GM19328 (cell line): ENCODE measurements around the gene INPP5J.
"Not testable (repeated sequence)": the region's sequence is repeated elsewhere in the genome, so short reads cannot be mapped to it uniquely, and the experiment has no call there.

ENCODE experiments used
- ATAC-seq: cut with Tn5 transposase; IDR thresholded peaks from one replicate; pipeline ENCODE4 v1.9.1; 2021; ENCODE audit warnings: mild to moderate bottlenecking, moderate library complexity; ENCODE audit not compliant: unreplicated experiment

INPP5J gene

GRCh38 chr22:31100762-31101525 is 21.8 kb upstream of the INPP5J start:
- ATAC-seq, result no peak

DNA sequence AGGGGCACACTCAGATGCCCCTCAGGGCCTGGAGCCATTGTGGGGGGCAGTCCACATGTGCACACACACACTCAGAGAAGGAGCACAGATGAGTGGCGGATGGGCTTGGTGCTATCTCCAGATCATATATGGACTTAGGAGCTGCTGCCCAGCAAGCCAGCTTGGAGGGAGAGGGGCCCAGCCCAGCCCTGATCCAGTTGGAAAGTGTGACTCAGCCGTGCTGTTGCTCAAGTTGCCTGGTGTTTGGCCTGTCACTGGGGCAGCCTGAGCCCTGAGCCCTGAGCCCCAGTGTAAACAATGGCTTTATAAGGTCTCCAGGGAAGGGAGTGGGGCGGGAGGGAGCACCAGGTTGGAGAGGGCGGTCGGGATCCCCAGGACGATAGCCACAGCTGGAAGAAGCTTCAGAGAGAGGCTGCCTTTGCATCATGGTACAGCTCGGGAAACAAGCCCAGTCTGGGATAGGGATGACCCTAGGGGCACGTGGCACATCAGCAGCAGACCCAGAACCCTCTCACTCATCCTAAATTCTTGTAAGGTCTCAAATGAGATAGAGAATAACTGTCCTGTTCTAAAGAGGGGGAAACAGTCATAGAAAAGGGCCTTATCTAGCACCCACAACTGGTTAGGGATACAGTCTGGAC is 20.2 kb upstream of the INPP5J start:
- no peak for ATAC-seq

GRCh38 chr22:31103111-31103510 is 19.7 kb upstream of the INPP5J start:
- no peak for ATAC-seq

DNA sequence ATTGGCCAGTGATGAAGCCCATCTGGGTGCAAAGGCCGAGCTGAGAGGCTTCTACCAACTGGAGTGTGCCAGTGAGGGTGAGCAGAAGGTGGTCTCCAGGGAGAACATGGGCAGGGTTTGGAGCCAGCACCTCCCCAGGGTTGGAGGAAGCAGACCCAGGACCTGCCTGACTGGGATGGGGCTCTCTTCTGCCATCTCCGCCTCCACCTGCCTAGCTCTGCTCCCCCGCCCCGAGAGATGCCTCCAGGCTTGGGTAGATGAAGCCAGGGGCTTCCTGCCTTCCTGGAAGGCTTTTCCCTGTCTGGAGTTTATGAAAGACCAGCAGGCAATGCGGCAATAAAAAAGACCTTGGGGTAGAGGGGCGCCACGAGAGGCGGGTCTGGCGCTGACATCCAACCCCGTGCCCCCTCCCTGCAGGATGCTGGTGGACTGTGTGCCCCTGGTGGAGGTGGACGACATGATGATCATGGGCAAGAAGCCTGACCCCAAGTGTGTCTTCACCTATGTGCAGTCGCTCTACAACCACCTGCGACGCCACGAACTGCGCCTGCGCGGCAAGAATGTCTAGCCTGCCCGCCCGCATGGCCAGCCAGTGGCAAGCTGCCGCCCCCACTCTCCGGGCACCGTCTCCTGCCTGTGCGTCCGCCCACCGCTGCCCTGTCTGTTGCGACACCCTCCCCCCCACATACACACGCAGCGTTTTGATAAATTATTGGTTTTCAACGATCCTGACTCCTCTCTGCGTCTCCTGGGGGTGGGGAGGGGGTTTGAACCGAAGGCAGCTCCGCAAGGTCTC is 18.7 kb upstream of the INPP5J start:
- ATAC-seq, result no peak

GRCh38 chr22:31104869-31105268 is 17.9 kb upstream of the INPP5J start:
- no peak for ATAC-seq

GRCh38 chr22:31105282-31105929 is 17.4 kb upstream of the INPP5J start:
- no peak for ATAC-seq

DNA sequence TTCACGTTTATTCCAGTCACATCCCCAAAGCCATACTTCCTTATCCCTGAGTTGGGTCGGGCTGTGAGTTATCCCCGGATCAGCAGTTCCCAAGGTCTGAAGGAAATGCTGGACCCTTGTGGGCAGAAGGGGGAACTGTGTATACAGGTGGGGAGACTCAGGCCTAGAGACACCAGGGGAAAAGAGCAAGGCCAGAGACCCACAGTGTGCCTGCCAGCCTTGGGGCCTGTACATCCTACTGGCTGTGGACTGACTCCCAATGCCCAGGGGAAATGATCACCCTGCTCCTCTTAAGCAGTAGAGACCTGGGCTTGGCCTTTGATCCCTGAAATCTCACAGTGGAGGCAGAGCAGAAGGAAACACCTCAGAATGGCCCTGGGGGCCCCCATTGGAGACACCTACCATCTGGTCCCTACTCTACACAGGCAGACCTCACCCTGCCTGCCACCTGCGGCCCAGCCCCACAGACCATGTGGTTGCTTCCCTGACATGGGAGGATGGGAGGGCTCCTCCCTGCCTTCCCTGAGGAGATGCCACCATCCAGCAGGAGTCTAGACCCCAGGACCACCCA is 16.7 kb upstream of the INPP5J start:
- no peak for ATAC-seq

DNA sequence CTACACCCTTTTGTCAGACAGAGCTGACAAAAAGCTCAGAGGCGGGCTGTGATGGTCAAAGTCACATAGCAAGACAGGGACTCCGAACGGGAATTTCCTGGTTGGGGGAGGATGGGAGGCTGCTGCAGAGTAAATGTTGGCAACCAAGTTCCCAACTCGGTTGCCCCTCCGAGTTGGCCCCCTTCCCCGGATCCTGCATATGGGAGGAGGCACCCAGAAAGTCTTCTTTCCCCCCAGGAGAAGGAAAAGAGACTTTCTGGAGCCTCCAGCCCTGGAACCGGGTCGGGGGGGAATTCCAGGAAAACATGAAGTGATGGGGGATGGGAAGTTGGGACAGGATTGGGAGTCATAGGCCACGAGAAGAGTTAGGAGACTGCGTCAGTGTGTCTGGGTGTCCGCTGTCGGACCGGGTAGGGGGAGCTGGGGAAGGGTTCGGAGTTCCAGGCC is 16.0 kb upstream of the INPP5J start:
- no peak for ATAC-seq

- peak; percentile 89 for ATAC-seq
Measured at GRCh38 chr22:31107178-31107893, 15.4 kb upstream of the INPP5J start, which contains the start of gene SELENOM. Gene SELENOM, minus strand, starts transcription at chr22:31107568. Its CDS starts 63 bp downstream, at chr22:31107505.

- ATAC-seq, result no peak
Measured at GRCh38 chr22:31107894-31108218, 14.9 kb upstream of the INPP5J start.

- ATAC-seq, result not testable (repeated sequence)
Measured at GRCh38 chr22:31112547-31113091, 10.1 kb upstream of the INPP5J start.

DNA sequence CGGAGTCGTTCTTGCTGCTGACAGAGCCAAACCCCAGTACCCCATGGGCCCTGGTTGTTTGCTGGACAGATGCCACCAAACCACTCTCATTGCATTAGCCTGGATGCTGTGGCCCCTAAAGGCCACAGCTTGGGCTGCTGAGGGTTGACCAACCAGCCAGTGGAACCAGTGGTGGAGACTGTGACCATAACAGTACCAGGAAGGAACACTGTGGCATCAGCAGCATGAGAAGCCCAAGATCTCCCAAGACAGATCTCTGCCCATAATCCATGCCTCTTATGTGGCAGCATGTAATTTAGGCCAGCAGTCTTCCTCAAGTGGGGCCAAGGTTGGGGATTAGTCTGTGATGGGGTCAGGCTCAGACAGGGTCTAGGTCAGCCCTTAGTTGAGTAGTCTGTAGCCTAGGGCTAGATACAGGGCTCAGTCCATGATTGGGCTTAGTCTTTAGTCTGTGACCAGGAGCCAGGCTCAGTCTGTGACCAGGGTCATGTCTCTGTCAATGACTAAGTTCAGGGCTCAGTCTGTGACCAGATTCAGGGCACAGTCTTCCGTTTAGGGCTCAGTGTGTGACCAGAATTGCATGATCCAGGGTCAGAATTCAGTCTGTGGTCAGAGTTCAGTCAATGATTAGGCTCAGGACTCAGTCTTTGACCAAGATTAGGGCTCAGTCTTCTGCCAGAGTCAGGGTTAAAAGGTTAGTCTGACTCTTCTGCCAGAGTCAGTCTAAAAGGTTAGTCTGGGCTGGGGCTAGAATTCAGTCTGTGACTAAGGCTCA is 4.5 kb upstream of the INPP5J start:
- no peak for ATAC-seq

GRCh38 chr22:31119026-31119717 is 3.6 kb upstream of the INPP5J start:
- ATAC-seq, result no peak

DNA sequence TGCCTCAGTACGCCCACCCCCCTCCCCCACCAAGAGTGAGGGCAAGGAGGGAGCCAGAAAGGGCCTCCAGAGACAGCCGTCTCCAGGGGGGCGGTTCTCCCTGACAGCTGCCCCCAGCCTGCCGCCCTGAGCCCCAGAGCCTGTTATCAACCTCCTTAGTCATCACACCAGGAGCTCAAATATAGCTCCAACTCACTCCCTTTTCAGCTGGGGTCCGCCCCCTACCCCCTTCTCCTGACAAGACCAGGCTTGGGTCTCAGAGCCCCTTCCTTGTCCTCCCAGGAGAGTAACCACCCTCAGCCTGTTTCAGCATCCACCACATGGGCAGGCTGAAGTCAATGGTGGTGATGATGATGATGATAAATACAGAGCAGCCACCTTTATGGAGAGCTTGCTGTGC is 2.5 kb upstream of the INPP5J start:
- ATAC-seq, result no peak

DNA sequence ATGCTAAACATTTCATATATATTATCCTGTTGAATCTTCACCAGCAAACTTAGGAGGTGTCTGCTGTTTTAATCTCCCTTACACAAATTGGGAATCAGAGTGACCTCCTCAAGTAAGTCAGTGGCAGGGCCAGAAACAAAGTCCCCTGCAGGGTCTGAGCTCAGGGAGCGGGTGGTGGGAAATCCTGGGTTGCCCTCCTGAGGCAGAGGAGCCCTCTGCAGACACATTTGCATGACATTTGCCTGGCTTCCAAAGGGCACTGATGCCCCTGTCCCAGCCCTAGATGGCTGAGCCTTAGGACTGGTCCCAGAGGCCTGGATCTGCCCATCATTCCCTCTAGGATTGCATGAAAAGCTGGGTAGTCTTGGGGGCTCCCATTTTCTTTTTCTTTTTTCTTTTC is 2.1 kb upstream of the INPP5J start:
- no peak for ATAC-seq

DNA sequence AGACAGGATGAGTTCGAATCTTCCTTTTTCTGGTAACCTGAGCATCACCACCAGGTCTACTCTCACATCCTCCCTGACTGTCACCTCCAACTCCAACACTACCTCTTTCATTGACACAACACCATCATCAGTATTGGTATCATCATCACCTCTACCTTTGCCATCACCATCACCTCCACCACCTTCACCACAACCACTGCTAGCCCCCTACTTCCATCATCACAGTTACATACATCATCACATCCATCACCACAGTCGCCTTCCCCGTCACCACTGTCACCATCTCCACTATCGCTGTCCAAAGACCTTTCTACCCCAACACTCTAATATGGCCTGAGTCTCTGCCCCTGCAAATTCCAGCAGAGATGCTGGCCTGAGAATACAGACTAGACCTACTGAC is 1.4 kb upstream of the INPP5J start:
- ATAC-seq, result no peak

DNA sequence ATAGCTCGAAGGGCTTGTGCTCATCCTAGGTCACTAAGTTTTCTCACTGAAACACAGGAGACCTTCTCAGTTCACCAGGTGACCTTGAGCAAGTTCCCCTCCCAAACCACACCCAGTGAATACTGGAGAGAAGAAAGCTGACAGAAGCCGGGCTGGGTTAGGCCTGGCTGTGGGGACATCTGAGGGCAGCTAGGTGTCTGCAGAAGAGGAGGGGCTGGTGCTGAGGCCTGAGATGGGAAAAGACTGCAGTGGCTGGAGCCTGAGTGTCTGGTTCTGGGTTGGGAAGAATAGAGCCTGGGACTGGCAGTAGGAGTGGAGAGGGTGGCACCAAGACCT is 602 bp upstream of the INPP5J start:
- no peak for ATAC-seq

DNA sequence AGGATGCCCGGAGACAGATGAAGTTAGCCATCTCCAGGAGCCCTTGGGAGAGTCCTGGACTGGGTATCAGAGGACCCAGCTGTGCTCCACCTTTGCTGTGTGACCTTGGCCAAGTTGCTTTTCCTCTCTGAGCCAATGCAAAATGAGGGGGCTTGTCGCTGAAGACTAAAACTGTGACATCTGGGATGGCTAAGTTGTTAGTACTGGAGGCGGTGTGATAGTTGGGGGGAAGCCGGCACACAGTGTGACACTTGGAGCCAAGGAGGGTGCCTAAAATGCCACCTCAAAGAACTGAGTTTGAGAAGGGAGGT is 481 bp downstream of the INPP5J start:
- no peak for ATAC-seq

- ATAC-seq, result no peak
Measured at GRCh38 chr22:31124290-31124689, 1.5 kb downstream of the INPP5J start.
